Measurements from ENCODE around the gene CEP350. TPM values are rescaled to one million over a fixed set of nuclear protein-coding genes. Genes with fewer than 3 reads are reported as not detected.

The CEP350 gene
- total and polyA plus RNA-seq, 2 of the 13 experiments (the other 11 are each of a cell fraction or from before 2014, with no cell fraction given) = 7.6 to 35.9 TPM

- ChIA-PET POLR2A (no interaction called here), CTCF (ENCODE audit: low intra/inter-chr PET ratio, low total read pairs) (no interaction called here)
- Histone ChIP-seq H3K79me2 (ENCODE audit: insufficient read depth, low read length) (no peaks in the 10 kb centered on the region), H3K9ac (ENCODE audit: insufficient read depth, low read depth, low read length) (no peak overlapping the region), H3K4me3 (replicated peaks in 1 of 3; ENCODE audit: insufficient read depth in 1 of 3, low read depth in 2 of 3, low read length in 3 of 3) (no peak overlapping the region), H3K36me3 (replicated peaks in 1 of 2; ENCODE audit: control insufficient read depth in 1 of 2, insufficient read depth in 2 of 2, low read length in 2 of 2) (no peaks in the 10 kb centered on the region), H3K4me2 (ENCODE audit: low read depth, low read length) (no peak overlapping the region), H3K27ac (ENCODE audit: extremely low read length, insufficient read depth, low read length) (no peak overlapping the region), H3K4me1 (ENCODE audit: insufficient read depth, low read length) (peaks cover 43% of the 10 kb centered on the region), H4K20me1 (ENCODE audit: insufficient read depth, low read length) (peaks cover 4% of the 10 kb centered on the region; the same call in 1 of the 2 replicates), H3K9me3 (ENCODE audit: low read length) (no peaks in the 10 kb centered on the region), H2AFZ (ENCODE audit: low read length) (no peak overlapping the region), H3K27me3 (ENCODE audit: control insufficient read depth in 1 of 2, insufficient read depth in 2 of 2, low read length in 2 of 2) (peaks cover 0 to 25% of the 10 kb centered on the region in 2 experiments; a peak in 4 of 5 replicates)
- in situ Hi-C loops (cut with HindIII; ENCODE audit: extremely low pct_ligation_motif_present, low pct_unique_long_range_greater_than_20kb) (loop anchor here (10.0 kb wide), 1 partner anchor 286 kb away; the partner anchor contains the start of gene TOR1AIP2), intact Hi-C loops (cut with micrococcal nuclease; ENCODE audit: unreplicated experiment) (no loop called here)
- WGBS (ENCODE audit: low lambda C conversion rate) = 100% methylated on average over 1 of the region's 1 CpG
- BruUV-seq (replicated peaks) = no TSS peak
- TF ChIP-seq ZNF136 (CRISPR knock-in tag; IDR thresholded peaks at IDR 0.05; ENCODE audit: low read depth) (no peak), LCORL (IDR thresholded peaks at IDR 0.05) (no peak), LCORL (CRISPR knock-in tag; IDR thresholded peaks at IDR 0.05) (no peak), BCLAF1 (IDR thresholded peaks at IDR 0.05) (no peak)
- no peak for DNase-seq (ENCODE audit: low spot score)
- FAIRE-seq = no peak
- ATAC-seq = no peak
Observed at GRCh38 chr1:180160357-180160756, 205.7 kb downstream of the CEP350 start.

GRCh38 chr1:180163041-180163440 is 208.4 kb downstream of the CEP350 start:
- ATAC-seq (no peak), FAIRE-seq (no peak), DNase-seq (ENCODE audit: low spot score) (no peak)
- no TSS peak for BruUV-seq (replicated peaks)
- WGBS (ENCODE audit: low lambda C conversion rate) = 52% methylated on average over 2 of the region's 2 CpGs
- no peak overlapping the region for H3K27ac ChIP-seq (ENCODE audit: extremely low read length, insufficient read depth, low read length)
- H3K27me3 ChIP-seq (ENCODE audit: control insufficient read depth in 1 of 2, insufficient read depth in 2 of 2, low read length in 2 of 2) = 0 out of 5 replicates have a peak, but pooled peaks cover 0 to 7% of the 10 kb centered on the region in 2 experiments
- H3K4me3 ChIP-seq (replicated peaks in 1 of 3; ENCODE audit: insufficient read depth in 1 of 3, low read depth in 2 of 3, low read length in 3 of 3) = no peak overlapping the region
- H3K36me3 ChIP-seq (replicated peaks in 1 of 2; ENCODE audit: control insufficient read depth in 1 of 2, insufficient read depth in 2 of 2, low read length in 2 of 2) = no peaks in the 10 kb centered on the region
- H3K4me1 ChIP-seq (ENCODE audit: insufficient read depth, low read length) = peaks cover 24% of the 10 kb centered on the region
- H3K4me2 ChIP-seq (ENCODE audit: low read depth, low read length) = no peak overlapping the region
- no peaks in the 10 kb centered on the region for H3K79me2 ChIP-seq (ENCODE audit: insufficient read depth, low read length)
- H2AFZ ChIP-seq (ENCODE audit: low read length) = no peak overlapping the region
- H3K9ac ChIP-seq (ENCODE audit: insufficient read depth, low read depth, low read length) = no peak overlapping the region
- in situ Hi-C loops (cut with HindIII; ENCODE audit: extremely low pct_ligation_motif_present, low pct_unique_long_range_greater_than_20kb) (loop anchor here (10.0 kb wide), 1 partner anchor 288 kb away; the partner anchor contains the start of gene TOR1AIP2), intact Hi-C loops (cut with micrococcal nuclease; ENCODE audit: unreplicated experiment) (no loop called here)
- H3K9me3 ChIP-seq (ENCODE audit: low read length) = no peaks in the 10 kb centered on the region
- POLR2A ChIA-PET = no interaction called here
- CTCF ChIA-PET (ENCODE audit: low intra/inter-chr PET ratio, low total read pairs) = no interaction called here
- H4K20me1 ChIP-seq (ENCODE audit: insufficient read depth, low read length) = peaks cover 4% of the 10 kb centered on the region; the same call in 1 of the 2 replicates
- no peak for TF ChIP-seq ZBTB21 (CRISPR knock-in tag; IDR thresholded peaks at IDR 0.05)
- no peak for TF ChIP-seq ZNF124 (CRISPR knock-in tag; IDR thresholded peaks at IDR 0.05)
- no peak for TF ChIP-seq ZNF276 (CRISPR knock-in tag; IDR thresholded peaks at IDR 0.05; ENCODE audit: low read depth)
- TF ChIP-seq MTA1 (CRISPR knock-in tag; IDR thresholded peaks at IDR 0.05; ENCODE audit: borderline replicate concordance) = no peak
- no peak for TF ChIP-seq JUNB (CRISPR knock-in tag; IDR thresholded peaks at IDR 0.05; ENCODE audit: borderline replicate concordance)
- no peak for TF ChIP-seq ZNF513 (CRISPR knock-in tag; conservative IDR thresholded peaks at IDR 0.05)
- no peak for TF ChIP-seq MAF1 (CRISPR knock-in tag; IDR thresholded peaks at IDR 0.05; ENCODE audit: borderline replicate concordance)
